Activated naive CD8-positive, alpha-beta T cell treated with anti-CD3 and anti-CD28 coated beads, Interleukin-2, amount 50 U/mL, for 24 hours (primary cell): Measurements from ENCODE around the gene NUDT9.
"Not testable (repeated sequence)": the region's sequence is repeated elsewhere in the genome, so short reads cannot be mapped to it uniquely, and the experiment has no call there.

ENCODE experiments used
- ATAC-seq: fragments of 150-1000 bp; cut with Tn5 transposase; one replicate; pipeline ENCODE4 v1.10.0; 2021
- DNase-seq: peaks from one replicate; pipeline ENCODE4 v3.0.0; 2021
- H3K27ac Mint-ChIP-seq: one replicate; pipeline ENCODE4 v1.8.0; 2021; ENCODE audit warnings: mild to moderate bottlenecking, mixed read lengths
- H3K27me3 Mint-ChIP-seq: one replicate; pipeline ENCODE4 v1.8.0; 2021; ENCODE audit warnings: mixed read lengths
- H3K36me3 Mint-ChIP-seq: one replicate; pipeline ENCODE4 v1.8.0; 2021; ENCODE audit warnings: low read depth, mixed read lengths
- H3K4me1 Mint-ChIP-seq: one replicate; pipeline ENCODE4 v1.8.0; 2021; ENCODE audit warnings: mixed read lengths
- H3K4me3 Mint-ChIP-seq: one replicate; pipeline ENCODE4 v1.8.0; 2021; ENCODE audit warnings: mild to moderate bottlenecking, moderate library complexity, mixed read lengths
- H3K9me3 Mint-ChIP-seq: one replicate; pipeline ENCODE4 v1.8.0; 2021; ENCODE audit warnings: mixed read lengths

The NUDT9 gene

DNA sequence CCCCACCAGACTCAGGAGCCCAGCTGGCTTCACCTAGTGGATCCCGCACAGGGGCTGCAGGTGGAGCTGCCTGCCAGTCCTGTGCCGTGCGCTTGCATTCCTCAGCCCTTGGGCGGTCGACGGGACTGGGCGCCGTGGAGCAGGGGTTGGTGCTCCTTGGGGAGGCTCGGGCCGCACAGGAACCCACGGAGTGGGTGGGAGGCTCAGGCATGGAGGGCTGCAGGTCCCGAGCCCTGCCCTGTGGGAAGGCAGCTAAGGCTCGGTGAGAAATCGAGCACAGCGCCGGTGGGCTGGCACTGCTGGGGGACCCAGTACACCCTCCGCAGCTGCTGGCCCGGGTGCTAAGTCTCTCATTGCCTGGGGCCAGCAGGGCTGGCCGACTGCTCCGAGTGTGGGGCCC, 26.5 kb upstream of the NUDT9 start:
- H3K4me1 Mint-ChIP-seq, H3K36me3 Mint-ChIP-seq, ATAC-seq, H3K27ac Mint-ChIP-seq, DNase-seq, H3K27me3 Mint-ChIP-seq, H3K4me3 Mint-ChIP-seq, H3K9me3 Mint-ChIP-seq: not testable (repeated sequence)

DNA sequence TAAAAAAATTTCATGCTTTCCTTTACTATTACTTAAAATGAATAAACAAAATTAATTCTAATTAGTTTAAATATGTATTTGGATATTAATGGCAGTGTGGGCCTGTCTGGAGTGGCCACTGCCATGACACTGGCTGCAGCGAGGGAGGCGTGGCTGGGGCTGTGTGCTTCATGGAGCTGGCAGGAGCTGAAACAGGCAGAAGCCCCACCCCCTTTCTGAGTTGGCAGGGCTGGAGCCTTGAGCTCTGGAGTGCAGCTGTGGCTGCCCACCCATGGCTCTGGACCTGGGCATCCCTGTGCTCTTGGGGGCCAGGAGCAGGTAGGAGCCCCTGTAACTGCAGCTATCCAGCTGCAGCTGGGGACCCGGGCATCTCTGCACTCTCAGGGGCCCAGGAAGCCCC, 23.2 kb upstream of the NUDT9 start:
- Mint-ChIP-seq H3K9me3 (no peaks in the 10 kb centered on the region), H3K4me1 (peaks cover 2% of the 10 kb centered on the region), H3K27ac (no peak overlapping the region), H3K36me3 (no peaks in the 10 kb centered on the region), H3K27me3 (no peaks in the 10 kb centered on the region), H3K4me3 (no peak overlapping the region)
- ATAC-seq (no peak), DNase-seq (no peak)

DNA sequence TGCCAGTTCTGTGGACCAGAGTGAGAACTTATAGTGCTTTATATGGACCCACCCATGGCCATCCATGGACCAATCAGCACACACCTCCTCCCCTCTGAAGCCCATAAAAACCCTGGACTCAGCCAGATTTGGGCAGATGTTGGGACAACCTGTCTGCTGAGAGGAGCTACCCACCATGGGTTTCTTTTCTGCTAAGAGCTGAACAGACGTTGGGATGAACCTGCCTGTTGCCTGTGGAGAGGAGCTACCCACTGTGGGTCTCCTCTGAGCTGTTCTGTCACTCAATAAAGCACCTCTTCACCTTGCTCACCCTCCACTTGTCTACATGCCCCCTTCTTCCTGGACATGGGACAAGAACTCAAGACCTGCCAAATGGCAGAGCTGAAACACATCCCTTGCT, 22.4 kb upstream of the NUDT9 start:
- H3K36me3 Mint-ChIP-seq, result no peaks in the 10 kb centered on the region
- ATAC-seq, result no peak
- no peak for DNase-seq
- H3K4me1 Mint-ChIP-seq, result no peaks in the 10 kb centered on the region
- H3K4me3 Mint-ChIP-seq, result no peak overlapping the region
- no peak overlapping the region for H3K27ac Mint-ChIP-seq
- no peaks in the 10 kb centered on the region for H3K9me3 Mint-ChIP-seq
- no peaks in the 10 kb centered on the region for H3K27me3 Mint-ChIP-seq

DNA sequence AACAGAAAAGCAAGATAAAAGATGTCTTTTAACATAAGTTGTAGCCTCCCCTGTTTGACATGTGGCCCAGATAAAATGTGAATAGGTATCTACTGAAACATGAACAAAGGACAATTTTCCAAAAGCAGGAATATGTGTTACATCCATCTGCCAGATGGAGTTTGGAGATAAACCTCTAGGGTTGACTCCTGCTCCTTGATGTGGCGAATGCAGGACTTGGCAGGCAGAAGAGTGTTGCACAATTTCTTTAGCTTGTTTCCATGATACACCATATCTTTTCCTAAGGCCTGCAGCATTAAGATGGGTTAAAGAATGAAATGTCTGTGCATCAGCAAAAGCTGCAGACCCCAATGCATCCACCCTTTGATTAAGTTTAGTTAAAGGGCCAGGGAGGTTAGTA, 18.6 kb upstream of the NUDT9 start:
- DNase-seq, H3K4me3 Mint-ChIP-seq, ATAC-seq, H3K27ac Mint-ChIP-seq, H3K9me3 Mint-ChIP-seq, H3K27me3 Mint-ChIP-seq, H3K36me3 Mint-ChIP-seq: not testable (repeated sequence)
- peaks cover 14% of the 10 kb centered on the region for H3K4me1 Mint-ChIP-seq

DNA sequence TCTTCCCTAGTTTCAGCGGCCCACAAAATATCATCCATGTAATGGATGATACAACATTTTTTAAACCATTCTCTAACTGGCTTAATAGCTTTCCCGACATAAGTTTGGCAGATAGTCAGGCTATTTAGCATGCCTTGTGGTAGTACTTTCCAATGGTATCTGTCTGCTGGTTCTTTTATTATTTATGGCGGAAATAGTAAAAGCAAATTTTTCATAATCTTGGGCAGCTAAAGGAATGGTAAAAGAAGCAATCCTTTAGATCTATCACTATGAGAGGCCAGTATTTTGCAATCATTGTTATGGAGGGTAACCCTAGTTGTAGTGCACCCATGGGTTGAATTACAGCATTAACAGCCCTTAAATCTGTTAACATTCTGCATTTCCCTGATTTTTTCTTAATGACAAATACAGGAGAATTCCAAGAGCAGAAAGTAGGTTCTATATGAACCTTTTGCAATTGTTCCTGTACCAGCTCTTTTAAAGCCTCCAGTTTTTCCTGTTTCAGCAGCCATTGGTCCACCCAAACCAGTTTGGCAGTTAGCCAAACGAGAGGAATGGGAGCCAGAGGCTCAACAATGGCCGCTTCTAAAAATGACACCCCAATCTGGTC, 17.1 kb upstream of the NUDT9 start:
- ATAC-seq, result no peak
- DNase-seq, result no peak
- Mint-ChIP-seq H3K27ac (no peak overlapping the region), H3K9me3 (no peaks in the 10 kb centered on the region), H3K36me3 (no peaks in the 10 kb centered on the region), H3K4me1 (peaks cover 14% of the 10 kb centered on the region), H3K27me3 (no peaks in the 10 kb centered on the region), H3K4me3 (no peak overlapping the region)

DNA sequence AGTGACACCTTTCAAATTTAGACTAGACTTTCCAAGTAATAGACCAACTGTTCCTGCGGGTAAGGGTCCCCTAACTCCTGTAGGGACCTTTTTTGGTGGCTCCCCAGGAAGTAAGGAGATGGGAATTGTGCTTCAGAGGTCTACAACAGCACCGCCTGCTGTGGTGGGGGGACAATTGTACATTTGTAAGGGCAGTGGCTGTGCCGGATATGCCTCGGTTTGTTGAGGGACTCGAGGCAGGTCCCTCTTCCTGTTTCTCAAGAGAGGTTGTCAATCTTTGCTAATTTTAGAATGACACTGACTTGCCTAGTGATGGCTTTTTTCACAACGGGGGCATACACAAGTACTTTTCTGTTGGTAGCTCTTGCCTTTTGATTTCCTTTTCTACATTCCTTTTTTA, 15.9 kb upstream of the NUDT9 start:
- H3K36me3 Mint-ChIP-seq, result no peaks in the 10 kb centered on the region
- H3K27me3 Mint-ChIP-seq, result peaks cover 2% of the 10 kb centered on the region
- no peak for ATAC-seq
- no peaks in the 10 kb centered on the region for H3K9me3 Mint-ChIP-seq
- H3K4me1 Mint-ChIP-seq, result peaks cover 14% of the 10 kb centered on the region
- peak overlapping the region; percentile 13 for H3K4me3 Mint-ChIP-seq
- DNase-seq, result peak; percentile 12
- H3K27ac Mint-ChIP-seq, result peak overlapping the region; percentile 47

DNA sequence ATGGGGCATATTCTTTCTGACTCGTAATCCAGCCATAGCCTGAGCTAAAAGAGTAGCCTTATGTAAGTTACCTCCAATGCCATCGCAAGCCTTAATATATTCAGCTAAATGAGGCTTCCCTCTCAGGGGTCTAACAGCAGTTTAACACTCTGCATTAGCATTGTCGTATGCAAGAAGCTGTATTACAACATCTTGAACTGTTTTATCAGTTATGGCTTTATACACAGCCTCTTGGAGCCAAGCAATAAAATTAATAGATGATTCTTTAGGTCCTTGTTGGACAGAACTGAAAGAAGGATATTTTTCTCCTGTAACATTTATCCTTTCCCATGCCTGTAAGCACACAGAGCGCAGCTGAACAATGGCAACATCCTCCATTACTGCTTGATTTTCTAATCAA, 15.5 kb upstream of the NUDT9 start:
- H3K4me1 Mint-ChIP-seq, result peaks cover 14% of the 10 kb centered on the region
- peak overlapping the region; percentile 13 for H3K4me3 Mint-ChIP-seq
- not testable (repeated sequence) for H3K27ac Mint-ChIP-seq, H3K36me3 Mint-ChIP-seq, ATAC-seq, H3K27me3 Mint-ChIP-seq, H3K9me3 Mint-ChIP-seq, DNase-seq

DNA sequence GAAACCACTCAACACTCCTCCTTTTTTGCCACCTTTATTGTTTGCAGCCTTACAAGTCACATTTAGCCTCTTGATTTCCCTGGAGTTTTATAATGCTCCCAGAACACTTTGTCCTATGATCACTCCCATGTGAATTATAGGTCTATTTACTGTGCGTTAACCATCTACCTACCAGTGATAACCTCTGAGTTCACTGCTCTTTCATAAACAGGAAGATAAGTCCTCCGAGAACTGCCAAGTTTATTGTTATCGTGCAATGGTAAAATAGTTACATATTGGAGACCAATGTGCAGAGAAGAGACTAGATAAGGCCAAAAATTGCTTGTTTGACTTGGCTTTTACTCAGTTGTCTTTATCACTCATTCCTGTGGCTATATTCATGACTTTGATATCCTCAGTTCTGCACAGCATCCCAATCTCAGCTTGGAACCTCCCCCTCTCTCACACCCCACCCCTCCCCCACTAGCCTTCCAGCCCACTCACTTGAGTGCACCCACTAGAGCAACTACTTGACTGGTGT, 12.9 kb upstream of the NUDT9 start:
- Mint-ChIP-seq H3K27ac (no peak overlapping the region), H3K4me1 (peaks cover 14% of the 10 kb centered on the region), H3K9me3 (no peaks in the 10 kb centered on the region), H3K27me3 (peaks cover 2% of the 10 kb centered on the region), H3K36me3 (no peaks in the 10 kb centered on the region), H3K4me3 (no peak overlapping the region)
- ATAC-seq, result no peak
- no peak for DNase-seq

DNA sequence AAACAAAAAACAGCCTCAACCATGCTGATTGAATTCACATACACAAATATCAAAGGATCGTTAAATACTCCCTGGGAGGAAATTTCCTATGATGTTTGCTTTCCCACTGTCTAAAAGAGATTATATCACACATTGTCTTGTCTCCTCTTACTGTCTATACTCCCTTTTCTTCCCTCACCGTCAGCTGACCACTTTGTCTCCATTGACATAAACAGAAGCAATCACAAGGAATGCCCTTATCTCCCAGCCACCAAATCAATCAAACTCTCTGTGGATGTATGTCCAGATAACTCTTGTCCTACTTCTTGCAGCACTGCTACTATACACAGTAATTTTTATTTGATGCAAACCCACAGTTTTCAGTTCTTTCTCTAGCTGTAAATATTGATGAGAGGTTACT, 12.2 kb upstream of the NUDT9 start:
- Mint-ChIP-seq H3K9me3 (no peaks in the 10 kb centered on the region), H3K4me3 (no peak overlapping the region), H3K4me1 (peaks cover 14% of the 10 kb centered on the region), H3K27me3 (peaks cover 2% of the 10 kb centered on the region), H3K27ac (no peak overlapping the region), H3K36me3 (no peaks in the 10 kb centered on the region)
- DNase-seq, result no peak
- ATAC-seq, result no peak

DNA sequence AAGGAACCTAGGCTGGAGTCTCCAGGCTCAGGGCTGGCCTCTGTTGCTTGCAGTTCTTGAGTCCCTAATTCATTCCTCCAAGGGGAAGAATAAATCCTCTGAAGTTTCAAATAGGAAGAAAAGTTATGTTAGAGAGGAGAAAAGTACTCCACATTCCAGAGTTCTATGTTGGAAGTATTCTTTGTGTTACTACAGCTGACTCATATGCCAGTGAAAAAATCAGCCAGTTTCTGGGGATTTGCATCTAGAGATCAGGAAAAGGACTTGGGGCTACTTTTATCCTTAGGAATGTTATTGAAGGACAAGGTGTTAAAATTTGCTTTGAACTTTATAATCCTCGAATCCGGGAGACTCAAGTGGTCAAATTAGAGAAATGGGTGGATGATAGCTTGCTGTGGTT, 11.7 kb upstream of the NUDT9 start:
- Mint-ChIP-seq H3K27me3 (peaks cover 2% of the 10 kb centered on the region), H3K9me3 (no peaks in the 10 kb centered on the region), H3K4me3 (no peak overlapping the region), H3K27ac (no peak overlapping the region), H3K4me1 (peaks cover 14% of the 10 kb centered on the region), H3K36me3 (no peaks in the 10 kb centered on the region)
- no peak for DNase-seq
- no peak for ATAC-seq

DNA sequence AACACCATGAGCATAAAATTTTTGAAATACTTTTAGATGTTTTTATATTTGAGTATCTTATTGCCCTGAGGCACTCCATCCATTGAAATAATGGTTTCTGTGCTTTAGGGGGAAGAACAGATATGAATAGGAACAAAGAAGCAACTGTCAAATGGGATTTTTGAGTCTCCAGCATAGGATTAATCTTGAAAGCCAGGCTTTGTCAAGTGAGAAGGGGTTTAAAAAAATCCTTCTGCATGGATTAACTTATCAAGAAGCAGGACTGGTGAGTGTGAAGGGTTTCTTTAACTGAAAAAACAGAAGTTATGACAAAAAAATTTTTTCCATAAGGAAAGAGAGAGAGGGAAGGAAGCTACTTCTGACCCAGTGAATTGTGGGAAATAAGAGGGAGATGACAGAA, 7.6 kb upstream of the NUDT9 start:
- H3K27ac Mint-ChIP-seq, result no peak overlapping the region
- no peaks in the 10 kb centered on the region for H3K9me3 Mint-ChIP-seq
- DNase-seq (no peak), ATAC-seq (no peak)
- H3K36me3 Mint-ChIP-seq, result no peaks in the 10 kb centered on the region
- no peaks in the 10 kb centered on the region for H3K4me1 Mint-ChIP-seq
- no peak overlapping the region for H3K4me3 Mint-ChIP-seq
- peaks cover 2% of the 10 kb centered on the region for H3K27me3 Mint-ChIP-seq

DNA sequence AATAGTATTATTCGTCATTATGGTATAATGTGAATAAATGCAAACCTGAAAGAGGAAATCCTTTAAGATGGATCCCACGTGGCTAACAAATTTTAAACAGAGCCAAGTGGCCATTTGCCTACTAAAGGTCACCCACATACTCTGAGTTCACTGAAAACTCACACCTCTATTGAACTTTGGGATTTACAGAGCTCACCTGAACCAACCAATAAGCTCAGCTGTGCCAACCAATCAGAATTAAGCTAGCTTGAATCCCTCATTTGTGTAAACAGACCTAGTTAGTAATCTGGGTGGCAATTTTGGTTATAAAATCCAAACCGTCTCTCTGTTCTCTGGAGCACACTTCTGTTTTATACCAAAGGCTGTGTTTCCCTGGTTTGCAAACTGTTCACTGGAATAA, 5.4 kb upstream of the NUDT9 start:
- DNase-seq (no peak), ATAC-seq (no peak)
- no peaks in the 10 kb centered on the region for H3K27me3 Mint-ChIP-seq
- H3K36me3 Mint-ChIP-seq, result no peaks in the 10 kb centered on the region
- no peaks in the 10 kb centered on the region for H3K9me3 Mint-ChIP-seq
- no peak overlapping the region for H3K27ac Mint-ChIP-seq
- H3K4me1 Mint-ChIP-seq, result peaks cover 7% of the 10 kb centered on the region
- no peak overlapping the region for H3K4me3 Mint-ChIP-seq

DNA sequence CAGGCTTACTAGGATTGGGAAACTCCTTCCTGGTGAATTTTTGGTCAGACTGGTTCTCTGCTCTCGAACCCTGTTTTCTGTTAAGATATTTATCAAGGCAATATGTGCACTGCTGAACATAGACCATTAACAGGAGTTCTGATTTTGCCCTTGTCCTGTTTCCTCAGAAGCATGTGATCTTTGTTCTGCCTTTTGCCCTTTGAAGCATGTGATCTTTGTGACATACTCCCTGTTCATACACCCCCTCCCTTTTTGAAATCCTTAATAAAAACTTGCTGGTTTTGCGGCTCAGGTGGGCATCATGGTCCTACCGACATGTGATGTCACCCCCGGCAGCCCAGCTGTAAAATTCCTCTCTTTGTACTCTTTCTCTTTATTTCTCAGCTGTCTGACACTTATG, 4.0 kb upstream of the NUDT9 start:
- not testable (repeated sequence) for H3K27ac Mint-ChIP-seq, H3K4me3 Mint-ChIP-seq
- peaks cover 14% of the 10 kb centered on the region for H3K4me1 Mint-ChIP-seq

DNA sequence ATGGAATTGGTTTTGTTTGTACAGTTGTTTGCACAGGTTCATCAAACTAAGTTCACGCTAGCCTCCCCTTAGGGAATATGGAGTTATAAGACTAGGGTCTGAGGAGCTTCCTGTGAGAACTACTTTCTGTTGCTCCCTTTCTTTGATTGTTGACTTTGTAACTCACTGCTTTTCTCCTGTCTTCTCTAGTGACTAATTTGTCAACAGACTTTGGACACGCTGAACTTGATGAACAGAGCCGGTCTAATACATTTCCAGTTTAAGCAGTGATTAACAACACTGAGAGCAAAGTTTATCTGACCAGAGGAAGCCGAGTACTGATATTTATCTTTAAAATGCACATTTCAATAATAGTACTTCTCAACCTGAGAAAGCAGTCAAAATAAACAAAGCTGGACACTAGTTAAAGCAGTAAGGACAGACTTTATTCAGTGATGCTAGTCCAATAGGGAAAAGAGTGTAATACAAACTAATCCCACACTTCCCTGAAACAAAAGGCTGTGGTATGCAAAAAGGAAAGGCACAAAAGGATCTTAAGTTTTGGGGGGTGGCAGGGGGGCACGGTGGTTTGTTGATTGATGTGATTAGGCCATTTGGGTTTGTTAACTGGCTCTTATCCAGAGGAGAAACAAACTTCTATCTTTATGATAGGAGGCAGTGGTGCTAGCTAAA, 2.7 kb upstream of the NUDT9 start:
- Mint-ChIP-seq H3K9me3 (no peaks in the 10 kb centered on the region), H3K27me3 (no peaks in the 10 kb centered on the region), H3K36me3 (no peaks in the 10 kb centered on the region), H3K4me3 (no peak overlapping the region), H3K4me1 (peaks cover 25% of the 10 kb centered on the region), H3K27ac (no peak overlapping the region)
- ATAC-seq (no peak), DNase-seq (no peak)

More for the DNA sequence above, 4.0 kb upstream of the NUDT9 start:
- H3K9me3 Mint-ChIP-seq, DNase-seq, H3K36me3 Mint-ChIP-seq, H3K27me3 Mint-ChIP-seq, ATAC-seq: not testable (repeated sequence)

DNA sequence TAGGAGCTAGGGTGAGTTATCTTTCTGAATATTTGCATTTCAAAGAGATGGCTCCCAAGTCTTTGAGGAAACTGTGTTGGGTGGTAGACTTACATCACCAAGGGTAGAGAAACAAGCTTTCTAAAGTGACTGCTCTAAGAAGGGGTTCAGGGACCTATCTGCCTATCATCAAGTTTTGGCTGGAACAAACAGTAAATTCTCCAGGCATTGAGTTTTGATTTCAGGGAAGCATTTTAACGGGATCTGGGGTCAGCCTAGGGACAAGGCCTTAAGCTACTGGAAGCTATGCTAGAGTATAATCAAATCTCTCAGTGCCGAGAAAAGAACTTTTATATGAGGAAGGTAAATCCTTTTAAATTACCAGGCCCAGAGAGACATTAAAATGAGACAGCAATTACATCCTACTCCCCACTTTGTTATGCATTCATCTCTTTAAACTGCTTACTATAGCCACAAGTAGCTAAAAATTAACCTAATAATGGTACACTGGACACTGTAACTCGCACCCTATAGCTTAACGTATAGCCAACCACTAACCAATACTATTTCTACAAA, 2.0 kb upstream of the NUDT9 start:
- Mint-ChIP-seq H3K36me3 (no peaks in the 10 kb centered on the region), H3K27ac (no peak overlapping the region), H3K9me3 (no peaks in the 10 kb centered on the region), H3K4me3 (no peak overlapping the region), H3K27me3 (no peaks in the 10 kb centered on the region), H3K4me1 (peaks cover 27% of the 10 kb centered on the region)
- DNase-seq (no peak), ATAC-seq (no peak)
